MV-4-11 (cell line): Measurements from ENCODE around the gene ILF2.
"Not testable (repeated sequence)": the region's sequence is repeated elsewhere in the genome, so short reads cannot be mapped to it uniquely, and the experiment has no call there.

Source experiments
- DNase-seq: peaks from one replicate; lab custom pipeline; 2025; lab: John Stamatoyannopoulos, UW

The ILF2 gene

DNA sequence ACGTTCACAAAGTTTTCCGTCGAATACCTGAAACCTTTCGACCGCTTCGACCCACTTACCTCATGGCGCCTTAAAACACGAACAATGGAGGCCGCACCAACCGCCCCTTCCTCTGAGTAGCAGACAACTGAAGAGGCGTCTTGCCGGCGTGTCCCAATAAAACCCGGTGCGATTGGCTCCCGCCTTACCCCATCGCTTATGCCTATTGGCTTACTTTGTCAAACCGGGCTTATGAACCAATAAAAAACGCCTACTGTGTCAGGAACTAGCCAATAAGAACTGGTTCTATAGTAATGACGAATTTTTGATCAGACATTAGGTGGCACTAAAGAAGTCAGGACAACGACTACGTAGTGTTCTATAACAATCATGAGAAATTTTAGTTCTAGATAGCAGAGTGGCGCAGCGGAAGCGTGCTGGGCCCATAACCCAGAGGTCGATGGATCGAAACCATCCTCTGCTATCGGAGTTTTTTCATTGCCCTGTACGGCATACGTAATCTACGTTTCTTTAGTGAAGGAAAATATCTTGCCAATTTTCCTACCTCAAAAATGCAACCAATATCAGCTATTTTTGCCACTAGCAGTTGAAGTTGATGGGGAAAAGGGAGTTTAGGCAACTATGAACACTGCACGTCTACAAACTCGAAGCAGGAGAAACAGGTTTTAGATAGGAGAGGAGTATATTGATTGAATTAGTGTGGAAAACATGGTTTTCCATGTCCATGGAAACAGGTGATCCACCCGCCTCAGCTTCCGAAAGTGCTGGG, at the start of gene ILF2:
TSS of gene ILF2 (minus strand) at position 135 of the 769 bp plus-strand sequence. CDS start at position 64, 71 bp downstream.
- DNase-seq = peak; percentile 100

DNA sequence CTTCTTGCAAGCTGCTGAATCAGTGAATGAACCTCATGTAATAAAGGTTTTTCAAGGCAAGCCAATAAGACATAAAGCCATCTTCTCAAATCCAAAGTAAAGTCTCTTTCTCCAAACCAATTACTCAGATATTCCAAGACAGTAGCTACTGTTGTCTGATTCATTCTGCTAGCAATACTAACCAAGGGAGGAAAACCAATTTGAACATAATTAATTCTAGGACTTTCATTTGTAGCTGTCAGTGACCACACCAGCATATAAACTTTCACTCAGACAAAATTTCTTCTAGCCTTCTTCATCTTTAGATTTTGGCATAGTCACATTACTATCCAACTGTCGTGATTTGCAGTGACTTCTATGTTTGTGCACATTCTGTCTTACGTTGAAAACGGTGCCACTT, 46.5 kb upstream of the ILF2 start:
- no peak for DNase-seq

DNA sequence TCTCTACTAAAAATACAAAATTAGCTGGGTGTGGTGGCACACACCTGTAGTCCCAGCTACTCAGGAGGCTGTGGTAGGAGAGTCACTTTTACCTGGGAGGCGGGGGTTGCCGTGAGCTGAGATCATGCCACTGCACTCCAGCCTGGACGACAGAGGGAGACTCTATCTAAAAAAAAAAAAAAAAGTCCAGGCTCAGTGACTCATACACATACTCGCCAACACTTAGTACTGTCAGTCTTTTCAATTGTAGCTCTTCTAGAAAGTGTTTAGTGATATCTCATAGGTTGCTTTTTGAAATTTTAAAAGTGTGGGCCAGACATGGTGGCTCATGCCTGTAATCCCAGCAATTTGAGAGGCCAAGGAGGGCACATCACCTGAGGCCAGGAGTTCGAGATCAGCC, 45.4 kb upstream of the ILF2 start:
- DNase-seq = not testable (repeated sequence)

DNA sequence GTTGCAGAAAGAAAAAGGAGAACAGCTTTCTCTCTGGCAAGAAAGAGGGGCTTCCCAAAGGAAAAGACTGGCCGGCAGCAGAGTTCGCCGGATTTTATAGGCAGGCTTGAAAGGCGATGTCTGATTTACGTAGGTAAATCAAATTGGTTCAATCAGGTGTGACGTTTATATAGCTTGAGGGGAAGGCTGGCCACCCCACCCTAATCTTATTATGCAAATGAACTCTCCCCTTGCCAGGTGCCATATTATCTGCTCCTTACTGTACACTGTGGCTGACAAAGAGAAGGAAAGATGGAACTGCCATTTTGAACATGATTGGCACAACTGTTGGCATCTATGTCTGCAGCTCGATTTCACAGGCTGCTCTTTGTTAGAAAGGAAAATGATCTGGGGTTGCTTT, 40.2 kb upstream of the ILF2 start:
- no peak for DNase-seq

DNA sequence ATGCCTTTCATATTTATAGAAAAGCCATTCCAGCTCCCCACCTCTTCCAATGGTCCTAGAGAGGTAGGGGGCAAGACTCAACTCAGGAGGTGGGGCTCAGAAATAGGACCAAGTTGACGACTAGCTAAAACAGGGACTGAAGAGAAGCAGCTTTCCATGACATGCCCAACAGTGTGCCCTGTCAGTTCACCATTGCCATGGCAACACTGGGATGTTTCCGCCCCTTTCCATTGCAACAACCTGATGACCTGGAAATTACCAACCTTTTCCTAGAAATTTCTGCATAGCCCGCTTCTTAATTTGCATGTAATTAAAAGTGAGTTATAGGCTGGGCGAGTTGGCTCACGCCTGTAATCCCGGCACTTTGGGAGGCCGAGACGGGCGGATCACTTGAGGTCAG, 34.7 kb upstream of the ILF2 start:
- DNase-seq = no peak

DNA sequence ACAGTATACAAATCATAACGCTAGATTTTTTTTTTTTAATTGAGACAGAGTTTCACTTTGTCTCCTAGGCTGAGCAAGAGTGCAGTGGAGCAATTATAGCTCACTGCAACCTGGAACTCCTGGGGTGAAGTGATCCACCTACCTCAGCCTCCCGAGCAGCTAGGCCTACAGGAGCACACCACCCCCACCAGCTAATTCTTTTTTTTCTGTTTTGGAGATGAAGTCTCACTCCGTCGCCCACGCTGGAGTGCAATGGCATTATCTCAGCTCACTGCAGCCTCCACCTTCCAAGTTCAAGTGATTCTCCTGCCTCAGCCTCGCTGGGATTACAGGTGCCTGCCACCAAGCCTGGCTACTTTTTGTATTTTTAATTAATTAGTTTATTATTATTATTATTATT, 29.0 kb upstream of the ILF2 start:
- no peak for DNase-seq

DNA sequence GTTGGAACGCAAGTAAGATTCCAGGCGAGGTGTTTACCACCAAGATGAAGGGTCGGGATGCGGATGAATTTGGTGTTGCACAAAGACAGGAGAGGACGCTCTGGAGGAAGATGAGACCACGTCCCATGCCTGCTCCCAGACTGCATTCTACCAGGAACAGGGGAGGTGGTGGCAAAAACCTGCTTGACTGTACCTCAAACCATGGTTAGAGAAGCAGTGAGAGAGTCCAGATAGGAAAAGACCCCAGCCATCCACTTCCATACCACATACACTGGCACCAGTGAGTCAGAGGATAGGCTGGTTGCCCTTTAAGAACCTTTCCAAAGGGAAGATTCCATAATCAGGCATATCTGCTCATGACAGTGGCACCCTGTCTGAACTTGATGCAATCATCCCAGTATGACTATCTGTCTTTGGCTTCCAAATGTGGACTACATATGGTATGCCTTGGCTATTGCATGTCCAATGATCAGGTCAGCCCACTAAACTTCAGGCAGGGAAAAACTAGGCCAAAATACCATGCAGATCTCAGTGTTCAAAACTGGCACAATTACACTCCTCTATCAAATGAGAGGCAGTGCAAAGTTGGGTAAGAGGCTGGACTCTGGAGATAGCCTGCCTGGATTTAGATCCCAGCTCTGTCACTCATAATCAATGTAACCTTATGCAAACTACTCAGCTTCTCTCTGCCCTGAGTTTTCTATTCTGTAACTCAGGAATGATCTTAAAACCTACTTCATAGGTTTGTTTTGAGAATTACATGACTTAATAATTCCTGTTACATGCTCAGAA, 28.3 kb upstream of the ILF2 start:
- no peak for DNase-seq

DNA sequence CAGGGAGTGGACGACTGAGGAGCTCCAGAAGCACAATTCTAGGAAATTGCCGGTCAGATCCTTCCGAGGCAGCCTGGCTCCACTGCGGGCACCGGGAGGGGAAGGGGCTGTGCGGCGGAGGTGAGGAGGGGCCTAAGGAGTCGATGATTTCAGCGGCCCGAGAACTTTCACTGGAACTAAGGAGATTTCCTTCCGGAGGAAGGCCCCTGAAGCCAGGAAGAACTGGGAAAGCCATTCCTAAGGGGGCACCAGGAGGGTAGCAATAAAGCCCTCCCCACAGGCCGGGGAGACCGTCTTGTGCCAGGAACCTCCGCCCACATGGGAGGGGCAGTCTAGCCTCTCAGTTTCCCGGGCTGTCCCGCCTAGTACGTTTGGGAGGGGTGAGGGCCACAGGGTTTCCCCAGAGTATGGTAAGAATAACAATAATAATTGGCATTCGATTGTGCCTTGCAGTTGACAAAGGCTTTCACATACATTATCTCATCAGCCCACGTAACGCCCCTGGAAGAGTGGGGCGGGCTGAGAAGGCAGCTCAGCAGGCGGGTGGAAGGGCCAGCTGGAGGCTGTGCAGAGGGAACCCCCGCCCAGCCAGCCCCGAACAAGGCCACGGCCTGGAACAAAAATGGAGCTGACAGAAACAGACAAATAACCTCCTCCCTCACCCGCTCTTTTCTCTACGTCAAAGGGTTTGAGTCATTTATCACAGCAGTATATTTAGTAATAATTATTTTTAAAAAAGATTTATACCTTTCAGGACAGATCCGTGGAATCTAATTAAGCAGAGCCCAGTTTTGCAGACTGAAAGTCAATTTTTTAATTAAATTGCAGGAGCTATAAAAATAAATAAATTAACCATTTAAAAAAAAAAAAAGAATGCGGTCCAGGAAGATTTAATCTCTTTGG, 27.5 kb upstream of the ILF2 start:
- no peak for DNase-seq

DNA sequence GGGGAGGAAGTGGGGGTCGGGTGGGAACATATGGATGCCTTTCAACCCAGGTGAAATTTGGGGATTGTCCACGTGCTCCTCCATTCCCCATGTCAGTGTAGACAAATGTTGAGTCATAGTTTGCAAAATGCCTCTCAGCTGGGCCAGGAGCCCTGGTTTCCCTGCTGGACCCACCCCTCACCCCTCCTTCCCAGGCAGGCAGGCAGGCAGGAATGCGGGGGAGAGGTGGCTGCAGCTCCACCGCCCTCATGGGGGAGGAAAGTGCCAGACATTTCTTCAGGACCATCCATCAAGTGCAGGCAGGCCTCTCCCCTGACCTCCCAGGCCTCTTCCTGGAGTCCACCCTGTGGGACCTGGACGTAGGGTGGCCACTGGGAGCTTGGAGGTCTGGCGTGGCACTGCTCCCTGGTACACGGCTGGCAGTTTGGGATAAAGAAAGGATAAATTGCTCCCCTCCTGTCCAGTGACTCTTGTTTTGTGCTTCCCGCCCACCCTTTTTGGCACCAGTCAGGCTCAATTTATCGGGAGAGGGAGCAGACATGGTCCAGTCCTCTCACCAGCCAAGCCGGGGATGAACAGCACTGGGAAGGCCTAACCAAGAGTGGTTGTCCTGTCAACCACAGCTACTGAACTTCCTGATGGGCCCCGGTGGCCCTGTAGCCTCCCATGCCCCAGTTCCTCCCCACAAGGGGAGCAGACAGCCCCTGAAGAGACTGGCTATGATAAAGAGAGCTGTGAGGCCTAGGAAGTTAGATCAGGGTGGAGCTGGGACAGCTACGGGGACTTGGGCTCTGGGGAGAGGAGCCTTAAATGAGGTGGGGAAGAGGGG, 26.6 kb upstream of the ILF2 start:
- no peak for DNase-seq

DNA sequence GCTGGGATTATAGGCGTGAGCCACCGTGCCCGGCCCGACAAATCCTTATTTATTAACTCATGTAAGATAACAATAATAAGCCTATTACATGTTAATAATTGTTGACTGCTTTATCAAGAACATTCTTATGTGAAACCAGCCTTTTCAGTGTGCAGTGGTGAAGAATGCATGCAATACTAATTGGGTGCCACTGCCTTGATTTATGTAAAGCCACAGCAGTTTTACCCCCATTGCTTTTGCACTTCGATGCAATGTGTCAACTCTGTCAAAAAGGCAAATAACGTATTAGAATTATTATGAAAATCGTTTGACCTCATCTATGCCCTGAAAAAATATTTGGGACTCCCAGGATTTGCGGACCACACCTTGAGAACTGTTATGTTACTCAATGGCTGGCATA, 25.9 kb upstream of the ILF2 start:
- no peak for DNase-seq

DNA sequence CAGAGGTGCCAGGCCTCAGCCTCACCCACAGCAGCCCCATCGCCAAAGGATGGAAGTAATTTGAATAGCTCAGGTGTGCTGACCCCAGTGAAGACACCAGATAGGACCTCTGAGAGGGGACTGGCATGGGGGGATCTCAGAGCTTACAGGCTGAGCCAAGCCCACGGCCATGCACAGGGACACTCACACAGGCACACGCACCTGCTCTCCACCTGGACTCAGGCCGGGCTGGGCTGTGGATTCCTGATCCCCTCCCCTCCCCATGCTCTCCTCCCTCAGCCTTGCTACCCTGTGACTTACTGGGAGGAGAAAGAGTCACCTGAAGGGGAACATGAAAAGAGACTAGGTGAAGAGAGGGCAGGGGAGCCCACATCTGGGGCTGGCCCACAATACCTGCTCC, 22.7 kb upstream of the ILF2 start:
- no peak for DNase-seq

DNA sequence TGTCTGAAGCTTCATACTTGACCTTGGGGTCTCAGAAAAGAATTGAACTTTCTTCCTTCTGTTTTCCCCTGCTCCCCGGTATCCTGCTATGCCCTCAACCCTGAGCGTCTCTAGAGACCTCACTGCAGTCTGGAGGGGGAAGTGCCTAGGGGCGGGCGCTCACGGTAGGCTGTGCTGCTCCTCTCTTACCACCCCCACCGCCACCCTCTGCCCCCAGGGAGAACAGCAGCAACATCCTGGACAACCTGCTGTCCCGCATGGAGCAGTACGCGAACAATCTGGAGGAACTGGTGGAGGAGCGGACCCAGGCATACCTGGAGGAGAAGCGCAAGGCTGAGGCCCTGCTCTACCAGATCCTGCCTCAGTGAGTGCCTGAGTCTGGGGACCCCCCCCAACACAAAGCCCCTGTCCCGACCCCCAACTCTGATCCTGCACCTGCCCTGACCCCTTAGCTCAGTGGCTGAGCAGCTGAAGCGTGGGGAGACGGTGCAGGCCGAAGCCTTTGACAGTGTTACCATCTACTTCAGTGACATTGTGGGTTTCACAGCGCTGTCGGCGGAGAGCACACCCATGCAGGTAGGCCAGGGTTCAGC, 18.0 kb upstream of the ILF2 start:
- no peak for DNase-seq

DNA sequence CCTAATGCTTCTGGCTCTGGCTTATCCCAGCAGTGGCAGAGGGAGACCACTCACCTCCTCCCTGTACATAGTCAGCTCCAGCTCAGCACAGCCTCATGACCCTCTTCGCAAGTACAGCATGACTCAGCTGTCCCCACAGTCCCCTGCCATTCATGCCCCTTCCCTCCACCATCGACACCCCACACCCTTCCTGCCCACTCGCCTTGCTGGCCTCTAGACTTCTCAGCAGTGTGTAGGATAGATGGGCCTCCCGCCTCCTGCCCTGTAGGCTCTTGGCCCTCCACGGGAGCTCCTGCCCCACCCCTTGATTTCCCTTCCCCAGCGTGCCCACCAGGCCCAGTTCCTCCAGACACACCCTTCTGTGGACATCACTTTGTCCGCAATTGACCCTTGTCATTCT, 17.5 kb upstream of the ILF2 start:
- DNase-seq = no peak

DNA sequence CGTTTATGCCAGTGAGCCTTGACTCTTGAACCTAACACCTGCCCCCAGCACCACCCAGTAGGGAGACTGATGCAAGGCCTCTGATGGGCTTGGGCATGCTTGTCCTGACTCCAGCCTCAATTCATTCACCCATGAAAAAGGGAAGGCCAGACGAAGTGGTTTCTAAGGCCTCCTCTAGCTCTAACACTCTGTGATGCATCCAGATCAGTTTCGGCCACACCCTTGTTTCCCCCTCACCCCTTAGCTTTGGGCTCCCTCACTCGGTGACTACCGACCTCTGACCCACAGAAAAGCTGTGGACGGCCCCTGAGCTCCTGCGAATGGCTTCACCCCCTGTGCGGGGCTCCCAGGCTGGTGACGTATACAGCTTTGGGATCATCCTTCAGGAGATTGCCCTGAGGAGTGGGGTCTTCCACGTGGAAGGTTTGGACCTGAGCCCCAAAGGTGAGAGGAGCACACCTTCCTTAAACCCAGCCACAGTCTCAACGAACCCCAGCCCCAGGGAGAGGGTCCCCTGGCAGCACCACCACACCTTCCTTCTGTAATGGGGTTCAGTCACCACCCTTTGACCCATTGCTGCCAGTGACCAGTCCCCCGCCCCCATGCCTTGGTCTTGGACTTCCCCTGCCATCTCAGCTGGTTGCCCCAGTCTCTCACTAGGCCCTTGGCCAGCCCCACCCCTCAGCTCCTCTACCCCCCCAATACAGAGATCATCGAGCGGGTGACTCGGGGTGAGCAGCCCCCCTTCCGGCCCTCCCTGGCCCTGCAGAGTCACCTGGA, 16.7 kb upstream of the ILF2 start:
- no peak for DNase-seq

DNA sequence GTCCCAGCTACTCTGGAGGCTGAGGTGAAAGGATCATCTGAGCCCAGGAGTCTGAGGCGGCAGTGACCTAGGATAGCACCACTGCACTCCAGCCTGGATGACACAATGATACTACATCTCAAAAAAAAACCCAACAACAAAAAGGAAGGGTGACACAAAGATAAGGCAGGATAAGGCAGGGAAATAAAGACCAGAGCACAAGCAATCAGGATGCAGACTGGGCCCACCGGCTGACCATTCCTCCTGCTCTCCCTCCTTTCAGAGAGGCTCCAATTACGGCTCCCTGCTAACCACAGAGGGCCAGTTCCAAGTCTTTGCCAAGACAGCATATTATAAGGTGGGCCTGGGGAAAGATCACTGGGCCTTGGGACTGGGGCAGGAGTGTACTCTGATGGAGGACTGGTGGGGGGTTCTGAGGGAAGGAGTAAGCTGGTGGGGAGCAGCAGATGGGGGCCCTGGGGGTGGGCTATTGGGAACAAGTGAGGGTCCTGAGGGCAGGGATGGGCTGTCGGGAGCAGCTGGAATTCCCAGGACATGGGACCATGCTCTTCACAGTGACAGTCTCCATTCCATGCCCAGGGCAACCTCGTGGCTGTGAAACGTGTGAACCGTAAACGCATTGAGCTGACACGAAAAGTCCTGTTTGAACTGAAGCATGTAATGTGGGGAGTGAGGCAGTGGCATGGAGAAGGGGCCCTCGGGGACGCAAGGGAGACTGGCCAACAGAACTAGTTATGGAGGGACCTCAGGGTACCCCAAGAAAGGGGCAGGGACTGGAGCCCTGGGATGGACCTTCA, 14.9 kb upstream of the ILF2 start:
- DNase-seq = no peak

DNA sequence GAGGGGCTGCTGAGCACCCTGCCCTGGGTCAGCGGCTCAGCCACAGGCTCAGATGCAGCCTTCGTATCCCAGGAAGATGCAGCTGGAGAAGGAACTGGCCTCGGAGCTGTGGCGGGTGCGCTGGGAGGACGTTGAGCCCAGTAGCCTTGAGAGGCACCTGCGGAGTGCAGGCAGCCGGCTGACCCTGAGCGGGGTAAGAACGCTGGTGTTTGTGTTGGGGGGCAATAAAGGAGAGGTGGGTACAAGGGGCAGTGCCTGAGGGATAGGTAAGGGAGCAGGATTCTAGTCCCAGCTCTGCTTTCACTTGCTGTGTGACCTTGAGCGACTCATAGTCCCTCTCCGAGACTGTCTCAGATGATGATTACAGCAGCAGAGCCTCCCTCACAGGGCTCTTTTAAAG, 14.1 kb upstream of the ILF2 start:
- no peak for DNase-seq

DNA sequence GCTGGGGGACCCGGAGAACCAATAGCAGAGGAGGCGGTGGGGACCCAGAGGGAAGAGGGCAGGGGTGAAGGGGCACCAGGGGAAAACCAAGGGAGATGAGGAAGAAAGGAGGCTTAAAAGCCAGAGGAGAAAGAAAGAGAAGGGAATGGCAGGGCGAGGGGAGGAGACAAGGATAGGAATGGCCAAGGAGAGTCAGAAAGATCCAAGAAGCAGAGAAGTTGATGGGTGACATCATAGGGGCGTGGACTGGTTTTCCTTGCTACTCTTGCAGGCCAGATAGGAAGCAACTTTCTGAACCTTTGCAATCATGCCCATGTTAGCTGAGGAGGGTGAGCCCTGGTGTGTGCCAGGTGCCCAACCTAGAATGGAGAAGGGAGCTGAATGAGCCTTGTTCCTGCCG, 13.1 kb upstream of the ILF2 start:
- DNase-seq = no peak

DNA sequence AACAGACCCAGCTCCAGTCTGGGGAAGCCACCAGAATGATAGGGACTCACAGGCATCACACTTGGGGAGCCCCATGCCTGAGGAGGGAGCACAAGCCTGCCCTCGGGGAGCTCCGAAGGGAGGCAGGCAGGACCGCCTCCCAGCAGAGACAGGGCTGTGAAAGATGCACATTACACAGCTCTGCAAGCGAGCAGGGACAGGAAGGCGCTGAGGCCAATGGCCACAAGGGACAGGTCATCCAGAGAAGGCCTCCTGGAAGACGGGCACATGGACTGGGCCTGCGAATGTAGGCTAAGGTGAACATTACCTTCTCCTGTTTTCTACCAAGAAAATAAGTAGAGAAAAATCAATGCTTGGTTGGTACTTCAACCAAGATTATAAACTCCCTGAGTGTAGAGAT, 11.9 kb upstream of the ILF2 start:
- no peak for DNase-seq

DNA sequence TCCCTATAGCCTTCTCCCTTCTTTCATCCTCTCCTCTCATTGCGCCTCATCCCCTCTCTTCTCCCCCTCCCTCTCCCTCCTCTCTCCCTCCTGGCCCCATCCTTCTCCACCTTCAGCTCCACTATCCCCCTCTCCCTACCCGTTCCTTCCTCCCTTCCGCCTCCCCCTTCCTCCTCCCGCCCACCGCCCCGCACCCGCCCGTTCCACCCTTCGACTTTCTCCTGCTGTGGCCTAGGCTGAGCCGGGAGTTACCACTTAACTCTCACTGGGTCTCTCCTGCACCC, 9.3 kb upstream of the ILF2 start:
- no peak for DNase-seq
